ENCODE results near the gene HOXB7.

Gene HOXB7

GRCh38 chr17:48606892-48607614 is 3.8 kb downstream of the HOXB7 start:
- no peak for DNase-seq

- DNase-seq = no peak
Observed at GRCh38 chr17:48605991-48606891, 4.6 kb downstream of the HOXB7 start.

- DNase-seq = no peak
Observed at GRCh38 chr17:48605409-48605919, 5.4 kb downstream of the HOXB7 start.

- no peak for DNase-seq
Observed at GRCh38 chr17:48604770-48605329, 6.0 kb downstream of the HOXB7 start, which contains the start of gene HOXB6. HOXB6 (minus strand) TSS chr17:48604986; CDS start chr17:48598150, 6,836 bp downstream.

- DNase-seq = no peak
Observed at GRCh38 chr17:48603959-48604769, 6.7 kb downstream of the HOXB7 start.

- no peak for DNase-seq
Observed at GRCh38 chr17:48601539-48602425, 9.0 kb downstream of the HOXB7 start.

GRCh38 chr17:48601207-48601538 is 9.6 kb downstream of the HOXB7 start:
- no peak for DNase-seq

GRCh38 chr17:48600244-48601098 is 10.3 kb downstream of the HOXB7 start:
- no peak for DNase-seq

GRCh38 chr17:48599354-48599753 is 11.5 kb downstream of the HOXB7 start:
- no peak for DNase-seq

GRCh38 chr17:48598736-48599135 is 12.1 kb downstream of the HOXB7 start:
- no peak for DNase-seq

- DNase-seq = no peak
Observed at GRCh38 chr17:48597778-48598631, 12.8 kb downstream of the HOXB7 start.

- no peak for DNase-seq
Observed at GRCh38 chr17:48597528-48597777, 13.4 kb downstream of the HOXB7 start.

- DNase-seq = no peak
Observed at GRCh38 chr17:48596735-48597527, 13.9 kb downstream of the HOXB7 start.

- DNase-seq = no peak
Observed at GRCh38 chr17:48596000-48596734, 14.7 kb downstream of the HOXB7 start.

GRCh38 chr17:48595278-48595999 is 15.4 kb downstream of the HOXB7 start:
- no peak for DNase-seq

GRCh38 chr17:48594538-48595277 is 16.1 kb downstream of the HOXB7 start:
- DNase-seq = no peak
